B cell (primary cell): Measurements from ENCODE around the gene LIN28B. TPM values are rescaled to one million over a fixed set of nuclear protein-coding genes. Genes with fewer than 3 reads are reported as not detected.
"Not testable (repeated sequence)": the region's sequence is repeated elsewhere in the genome, so short reads cannot be mapped to it uniquely, and the experiment has no call there.

Experiments
- ATAC-seq: fragments of 200-7000 bp; cut with Tn5 transposase; one replicate; pipeline ENCODE4 v1.10.0; 2021; ENCODE audit warnings: low read depth, mild to moderate bottlenecking, moderate number of reproducible peaks, moderate library complexity
- CTCF ChIA-PET: fragments of 350-600 bp; sonication (Branson Sonifier 250); formaldehyde crosslinking; loops from one replicate; lab custom pipeline; 2021; ENCODE audit warnings: antibody characterized with exemption, inconsistent platforms; lab: Charles Lee
- POLR2A ChIA-PET: fragments of 350-600 bp; sonication (Branson Sonifier 250); formaldehyde crosslinking; loops from one replicate; lab custom pipeline; 2021; ENCODE audit warnings: antibody characterized with exemption; lab: Charles Lee
- DNase-seq: peaks from one replicate; pipeline ENCODE4 v3.0.0; 2013
- H2AFZ ChIP-seq: 2 replicates; pipeline ENCODE4 v1.6.1; 2012; ENCODE audit warnings: mild to moderate bottlenecking, low read depth, low read length; ENCODE audit not compliant: insufficient read depth, poor library complexity, severe bottlenecking
- H3K27ac ChIP-seq, 2 donors: 1 replicate in 1 of 2; 2 replicates in 1 of 2; pipeline ENCODE4 v1.5.1; 2012 to 2013; ENCODE audit warnings: low read length in 2 of 2, mild to moderate bottlenecking in 2 of 2, moderate library complexity in 1 of 2
- H3K27me3 ChIP-seq, 4 experiments: fragments of 200-600 bp in 1 of 4; sonication (generic) in 1 of 4; replicated peaks in 1 of 4; 1 replicate in 2 of 4; 2 replicates in 2 of 4; pipeline versions ENCODE4 v1.6.1 to v1.7.0; 2013 to 2016; ENCODE audit warnings: low read length in 3 of 4, mild to moderate bottlenecking in 2 of 4, mixed read lengths in 1 of 4, moderate library complexity in 1 of 4; ENCODE audit not compliant: insufficient read depth in 4 of 4, control insufficient read depth in 3 of 4; ENCODE audit errors: control extremely low read depth in 1 of 4
- H3K36me3 ChIP-seq, 2 experiments: replicated peaks in 1 of 2; 1 replicate in 1 of 2; 2 replicates in 1 of 2; pipeline versions ENCODE4 v1.6.1 to v1.7.1; 2013; ENCODE audit warnings: low read length in 1 of 2; ENCODE audit not compliant: insufficient read depth in 2 of 2, control insufficient read depth in 1 of 2; ENCODE audit errors: control extremely low read depth in 1 of 2, extremely low read depth in 1 of 2
- H3K4me1 ChIP-seq, 2 donors: fragments of 200-600 bp in 1 of 2; sonication (generic) in 1 of 2; 1 replicate in 1 of 2; 2 replicates in 1 of 2; pipeline versions ENCODE4 v1.5.1 to v1.6.1; 2013 to 2017; ENCODE audit warnings: low read length in 2 of 2; ENCODE audit not compliant: control insufficient read depth in 2 of 2, insufficient read depth in 2 of 2
- H3K4me2 ChIP-seq: replicated peaks from 2 replicates; pipeline ENCODE3; 2012; ENCODE audit warnings: mild to moderate bottlenecking, low read depth, low read length; ENCODE audit not compliant: poor library complexity, severe bottlenecking
- H3K4me3 ChIP-seq, 5 experiments: fragments of 200-600 bp in 1 of 5; sonication (generic) in 1 of 5; 1 replicate in 3 of 5; 2 replicates in 2 of 5; pipeline versions ENCODE4 v1.5.1 to v1.7.0; 2011 to 2016; ENCODE audit warnings: low read length in 4 of 5, mild to moderate bottlenecking in 4 of 5, low read depth in 2 of 5, control low read depth in 1 of 5, moderate library complexity in 1 of 5; ENCODE audit not compliant: insufficient read depth in 1 of 5; ENCODE audit errors: control extremely low read depth in 1 of 5, extremely low read depth in 1 of 5
- H3K79me2 ChIP-seq: fragments of 200-600 bp; sonication (generic); one replicate; pipeline ENCODE4 v1.6.0; 2016; ENCODE audit warnings: low read length; ENCODE audit not compliant: control insufficient read depth, insufficient read depth
- H3K9ac ChIP-seq: fragments of 200-600 bp; sonication (generic); 2 replicates; pipeline ENCODE4 v1.6.1; 2017; ENCODE audit warnings: mild to moderate bottlenecking, low read length, moderate library complexity
- H3K9me3 ChIP-seq, 3 donors: one replicate each; pipeline versions ENCODE4 v1.6.1 to v1.7.1; 2013; ENCODE audit warnings: low read length in 2 of 3; ENCODE audit not compliant: control insufficient read depth in 2 of 3, insufficient read depth in 1 of 3; ENCODE audit errors: control extremely low read depth in 1 of 3
- H4K20me1 ChIP-seq: 2 replicates; pipeline ENCODE4 v1.6.0; 2012; ENCODE audit warnings: mild to moderate bottlenecking, low read length; ENCODE audit not compliant: insufficient read depth, control insufficient read depth, poor library complexity, severe bottlenecking
- H3K27ac Mint-ChIP-seq: one replicate; pipeline ENCODE4 v1.8.0; 2021; ENCODE audit warnings: mixed read lengths
- H3K27me3 Mint-ChIP-seq: one replicate; pipeline ENCODE4 v1.8.0; 2021; ENCODE audit warnings: mixed read lengths
- H3K4me1 Mint-ChIP-seq: one replicate; pipeline ENCODE4 v1.8.0; 2021; ENCODE audit warnings: mixed read lengths
- H3K4me3 Mint-ChIP-seq: one replicate; pipeline ENCODE4 v1.8.0; 2021; ENCODE audit warnings: mixed read lengths
- H3K9me3 Mint-ChIP-seq: one replicate; pipeline ENCODE4 v1.8.0; 2022; ENCODE audit warnings: mixed read lengths; ENCODE audit not compliant: insufficient read depth
- EZH2 ChIP-seq: IDR thresholded peaks from 2 replicates; pipeline ENCODE4 v1.6.1; 2012; ENCODE audit warnings: borderline replicate concordance, low read depth, mild to moderate bottlenecking, moderate library complexity, low read length; ENCODE audit not compliant: insufficient read depth, poor library complexity, severe bottlenecking
- WGBS: methylation state at CpG from one replicate; pipeline ENCODE4 v1.1.5; 2013; ENCODE audit warnings: missing lambda C conversion rate; ENCODE audit not compliant: insufficient coverage; 5-methylcytosine and 5-hydroxymethylcytosine counted together
- intact Hi-C: fragments of 100-400 bp; cut with micrococcal nuclease; formaldehyde crosslinking; loops from one replicate; pipeline ENCODE4 v1.10.0; 2022
- polyA plus RNA-seq: library from polyadenylated mRNA; depleted of rRNA; stranded (reverse); fragments of >200 nt; gene quantifications from 2 replicates; pipeline ENCODE4 v1.2.3, GENCODE V29; 2012
- total RNA-seq, 2 donors: library from RNA; stranded (reverse); fragments of 120-200 nt in 1 of 2; gene quantifications; 1 replicate in 1 of 2; 2 replicates in 1 of 2; pipeline versions ENCODE4 v1.2.3 to v1.2.4, GENCODE V29; 2013 to 2022
- TF ChIP-seq, protein P1 (sequence below): fragments of 200-600 bp; IDR thresholded peaks from one replicate; pipeline ENCODE4 v1.8.0; 2022; ENCODE audit warnings: antibody characterized with exemption, mild to moderate bottlenecking

Gene LIN28B
- total and polyA plus RNA-seq, 2 donors (not counting 1 experiment from before 2014, with no cell fraction given), result not detected

DNA sequence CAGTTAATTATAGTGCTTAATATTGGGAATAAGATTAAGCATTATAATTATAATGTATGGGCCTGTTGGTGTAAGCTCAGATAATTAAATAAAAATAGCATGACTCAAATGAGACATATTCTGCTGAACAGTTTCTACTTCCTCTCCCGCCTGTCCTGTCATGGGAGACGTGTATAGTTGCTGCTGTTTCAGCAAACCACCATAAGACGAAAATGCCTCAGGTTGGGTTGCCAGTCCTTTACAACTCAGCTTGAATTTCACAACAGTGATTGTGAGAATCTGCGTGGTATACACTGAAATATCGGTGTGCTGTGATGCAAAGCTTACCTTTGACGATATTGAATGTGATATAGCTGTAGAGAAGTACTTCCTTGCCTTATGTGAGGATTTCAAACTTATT, 123.4 kb downstream of the LIN28B start:
- no peak for TF ChIP-seq EZH2
- TF ChIP-seq, protein P1, sequence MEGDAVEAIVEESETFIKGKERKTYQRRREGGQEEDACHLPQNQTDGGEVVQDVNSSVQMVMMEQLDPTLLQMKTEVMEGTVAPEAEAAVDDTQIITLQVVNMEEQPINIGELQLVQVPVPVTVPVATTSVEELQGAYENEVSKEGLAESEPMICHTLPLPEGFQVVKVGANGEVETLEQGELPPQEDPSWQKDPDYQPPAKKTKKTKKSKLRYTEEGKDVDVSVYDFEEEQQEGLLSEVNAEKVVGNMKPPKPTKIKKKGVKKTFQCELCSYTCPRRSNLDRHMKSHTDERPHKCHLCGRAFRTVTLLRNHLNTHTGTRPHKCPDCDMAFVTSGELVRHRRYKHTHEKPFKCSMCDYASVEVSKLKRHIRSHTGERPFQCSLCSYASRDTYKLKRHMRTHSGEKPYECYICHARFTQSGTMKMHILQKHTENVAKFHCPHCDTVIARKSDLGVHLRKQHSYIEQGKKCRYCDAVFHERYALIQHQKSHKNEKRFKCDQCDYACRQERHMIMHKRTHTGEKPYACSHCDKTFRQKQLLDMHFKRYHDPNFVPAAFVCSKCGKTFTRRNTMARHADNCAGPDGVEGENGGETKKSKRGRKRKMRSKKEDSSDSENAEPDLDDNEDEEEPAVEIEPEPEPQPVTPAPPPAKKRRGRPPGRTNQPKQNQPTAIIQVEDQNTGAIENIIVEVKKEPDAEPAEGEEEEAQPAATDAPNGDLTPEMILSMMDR, result no peak
- no peak overlapping the region for H3K9ac ChIP-seq
- no peaks in the 10 kb centered on the region for H3K4me1 ChIP-seq
- POLR2A ChIA-PET, result no interaction called here
- H3K36me3 ChIP-seq, result no peaks in the 10 kb centered on the region
- Mint-ChIP-seq H3K9me3 (no peaks in the 10 kb centered on the region), H3K4me3 (no peak overlapping the region), H3K27ac (no peak overlapping the region), H3K27me3 (peaks cover 13% of the 10 kb centered on the region), H3K4me1 (no peaks in the 10 kb centered on the region)
- H3K4me3 ChIP-seq, result no peak overlapping the region
- ATAC-seq (no peak), DNase-seq (no peak)
- H3K4me2 ChIP-seq, result no peak overlapping the region
- intact Hi-C loops, result no loop called here
- no peak overlapping the region for H3K27ac ChIP-seq
- CTCF ChIA-PET, result interaction anchor here (3.7 kb wide), 1 partner anchor 7 kb away, joined by 24 read pairs; no protein-coding TSS in a partner anchor
- H2AFZ ChIP-seq, result no peak overlapping the region
- no peaks in the 10 kb centered on the region for H3K79me2 ChIP-seq
- no CpG with 5 or more reads among the region's 6 CpGs for WGBS
- no peaks in the 10 kb centered on the region for H4K20me1 ChIP-seq
- H3K9me3 ChIP-seq, result no peaks in the 10 kb centered on the region
- no peaks in the 10 kb centered on the region for H3K27me3 ChIP-seq

DNA sequence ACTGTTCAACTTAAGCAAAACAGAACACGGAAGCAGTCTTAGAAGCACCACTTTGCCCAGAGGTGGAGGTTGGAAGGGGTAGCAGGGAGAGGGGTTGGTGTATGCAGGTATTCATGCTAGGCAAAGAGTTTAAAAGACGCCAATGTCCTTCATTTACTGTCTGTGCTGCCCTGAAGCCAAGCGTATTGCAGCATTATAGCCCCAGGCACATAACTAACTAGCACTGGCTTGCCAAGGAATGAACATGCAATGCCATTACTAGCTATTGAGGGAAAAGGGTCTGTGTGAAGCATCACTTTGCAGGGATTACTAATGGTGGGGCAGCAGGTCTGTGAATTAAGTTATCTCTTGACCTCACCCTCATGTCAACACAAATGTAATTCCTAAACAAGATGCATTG, 124.8 kb downstream of the LIN28B start:
- H3K27me3 ChIP-seq, DNase-seq, intact Hi-C loops, H4K20me1 ChIP-seq, H3K4me3 ChIP-seq, H3K4me1 ChIP-seq, H3K9me3 Mint-ChIP-seq, H3K27ac Mint-ChIP-seq, H3K27ac ChIP-seq, CTCF ChIA-PET, H3K4me3 Mint-ChIP-seq, H3K4me1 Mint-ChIP-seq, H3K79me2 ChIP-seq, H3K4me2 ChIP-seq, H2AFZ ChIP-seq, ATAC-seq, H3K9ac ChIP-seq, POLR2A ChIA-PET, H3K36me3 ChIP-seq, H3K9me3 ChIP-seq: not testable (repeated sequence)
- peaks cover 12% of the 10 kb centered on the region for H3K27me3 Mint-ChIP-seq
- 90% methylated on average over 1 of the region's 3 CpGs for WGBS
